ENCODE measurements around the gene ZNF304. TPM values are rescaled to one million over a fixed set of nuclear protein-coding genes. Genes with fewer than 3 reads are reported as not detected.

Gene ZNF304
- total and polyA plus RNA-seq, 2 of the 13 experiments (the other 11 are each of a cell fraction or from before 2014, with no cell fraction given), result 3.4 to 8.0 TPM

DNA sequence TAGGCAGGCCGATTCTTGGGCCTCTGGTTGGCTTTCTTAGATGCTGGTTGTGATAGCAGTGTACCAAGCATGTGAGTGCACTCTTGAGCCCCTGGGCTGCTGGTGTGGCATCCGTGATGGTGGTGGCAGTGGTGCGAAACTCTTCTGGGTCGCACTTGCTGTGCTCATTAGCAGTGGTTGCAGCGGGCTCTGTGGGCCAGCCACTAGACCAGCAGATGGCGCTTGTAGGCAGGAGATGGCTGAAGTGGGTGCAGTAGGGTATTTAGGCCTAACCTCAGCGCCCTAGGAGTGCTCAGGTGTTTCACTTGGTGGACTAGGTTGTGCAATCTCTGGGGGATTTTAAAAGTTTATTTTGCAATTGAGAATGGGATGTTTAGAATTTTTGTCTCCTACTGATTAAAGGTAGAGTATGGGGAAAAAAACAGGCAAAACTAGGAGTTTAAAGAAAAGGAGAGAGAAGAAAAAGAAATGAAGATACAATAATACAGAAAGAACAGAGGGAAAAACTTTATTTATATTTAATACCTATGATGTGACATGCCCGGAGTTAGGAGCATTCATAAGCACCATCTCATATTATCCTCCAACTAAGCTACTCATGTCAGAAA, 55.5 kb downstream of the ZNF304 start (continued):
- TF ChIP-seq, protein P1, sequence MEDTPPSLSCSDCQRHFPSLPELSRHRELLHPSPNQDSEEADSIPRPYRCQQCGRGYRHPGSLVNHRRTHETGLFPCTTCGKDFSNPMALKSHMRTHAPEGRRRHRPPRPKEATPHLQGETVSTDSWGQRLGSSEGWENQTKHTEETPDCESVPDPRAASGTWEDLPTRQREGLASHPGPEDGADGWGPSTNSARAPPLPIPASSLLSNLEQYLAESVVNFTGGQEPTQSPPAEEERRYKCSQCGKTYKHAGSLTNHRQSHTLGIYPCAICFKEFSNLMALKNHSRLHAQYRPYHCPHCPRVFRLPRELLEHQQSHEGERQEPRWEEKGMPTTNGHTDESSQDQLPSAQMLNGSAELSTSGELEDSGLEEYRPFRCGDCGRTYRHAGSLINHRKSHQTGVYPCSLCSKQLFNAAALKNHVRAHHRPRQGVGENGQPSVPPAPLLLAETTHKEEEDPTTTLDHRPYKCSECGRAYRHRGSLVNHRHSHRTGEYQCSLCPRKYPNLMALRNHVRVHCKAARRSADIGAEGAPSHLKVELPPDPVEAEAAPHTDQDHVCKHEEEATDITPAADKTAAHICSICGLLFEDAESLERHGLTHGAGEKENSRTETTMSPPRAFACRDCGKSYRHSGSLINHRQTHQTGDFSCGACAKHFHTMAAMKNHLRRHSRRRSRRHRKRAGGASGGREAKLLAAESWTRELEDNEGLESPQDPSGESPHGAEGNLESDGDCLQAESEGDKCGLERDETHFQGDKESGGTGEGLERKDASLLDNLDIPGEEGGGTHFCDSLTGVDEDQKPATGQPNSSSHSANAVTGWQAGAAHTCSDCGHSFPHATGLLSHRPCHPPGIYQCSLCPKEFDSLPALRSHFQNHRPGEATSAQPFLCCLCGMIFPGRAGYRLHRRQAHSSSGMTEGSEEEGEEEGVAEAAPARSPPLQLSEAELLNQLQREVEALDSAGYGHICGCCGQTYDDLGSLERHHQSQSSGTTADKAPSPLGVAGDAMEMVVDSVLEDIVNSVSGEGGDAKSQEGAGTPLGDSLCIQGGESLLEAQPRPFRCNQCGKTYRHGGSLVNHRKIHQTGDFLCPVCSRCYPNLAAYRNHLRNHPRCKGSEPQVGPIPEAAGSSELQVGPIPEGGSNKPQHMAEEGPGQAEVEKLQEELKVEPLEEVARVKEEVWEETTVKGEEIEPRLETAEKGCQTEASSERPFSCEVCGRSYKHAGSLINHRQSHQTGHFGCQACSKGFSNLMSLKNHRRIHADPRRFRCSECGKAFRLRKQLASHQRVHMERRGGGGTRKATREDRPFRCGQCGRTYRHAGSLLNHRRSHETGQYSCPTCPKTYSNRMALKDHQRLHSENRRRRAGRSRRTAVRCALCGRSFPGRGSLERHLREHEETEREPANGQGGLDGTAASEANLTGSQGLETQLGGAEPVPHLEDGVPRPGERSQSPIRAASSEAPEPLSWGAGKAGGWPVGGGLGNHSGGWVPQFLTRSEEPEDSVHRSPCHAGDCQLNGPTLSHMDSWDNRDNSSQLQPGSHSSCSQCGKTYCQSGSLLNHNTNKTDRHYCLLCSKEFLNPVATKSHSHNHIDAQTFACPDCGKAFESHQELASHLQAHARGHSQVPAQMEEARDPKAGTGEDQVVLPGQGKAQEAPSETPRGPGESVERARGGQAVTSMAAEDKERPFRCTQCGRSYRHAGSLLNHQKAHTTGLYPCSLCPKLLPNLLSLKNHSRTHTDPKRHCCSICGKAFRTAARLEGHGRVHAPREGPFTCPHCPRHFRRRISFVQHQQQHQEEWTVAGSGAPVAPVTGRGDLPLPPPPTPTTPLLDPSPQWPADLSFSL (CRISPR knock-in tag; IDR thresholded peaks at IDR 0.05), result no peak
- TF ChIP-seq, protein P2, sequence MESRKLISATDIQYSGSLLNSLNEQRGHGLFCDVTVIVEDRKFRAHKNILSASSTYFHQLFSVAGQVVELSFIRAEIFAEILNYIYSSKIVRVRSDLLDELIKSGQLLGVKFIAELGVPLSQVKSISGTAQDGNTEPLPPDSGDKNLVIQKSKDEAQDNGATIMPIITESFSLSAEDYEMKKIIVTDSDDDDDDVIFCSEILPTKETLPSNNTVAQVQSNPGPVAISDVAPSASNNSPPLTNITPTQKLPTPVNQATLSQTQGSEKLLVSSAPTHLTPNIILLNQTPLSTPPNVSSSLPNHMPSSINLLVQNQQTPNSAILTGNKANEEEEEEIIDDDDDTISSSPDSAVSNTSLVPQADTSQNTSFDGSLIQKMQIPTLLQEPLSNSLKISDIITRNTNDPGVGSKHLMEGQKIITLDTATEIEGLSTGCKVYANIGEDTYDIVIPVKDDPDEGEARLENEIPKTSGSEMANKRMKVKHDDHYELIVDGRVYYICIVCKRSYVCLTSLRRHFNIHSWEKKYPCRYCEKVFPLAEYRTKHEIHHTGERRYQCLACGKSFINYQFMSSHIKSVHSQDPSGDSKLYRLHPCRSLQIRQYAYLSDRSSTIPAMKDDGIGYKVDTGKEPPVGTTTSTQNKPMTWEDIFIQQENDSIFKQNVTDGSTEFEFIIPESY (CRISPR knock-in tag; IDR thresholded peaks at IDR 0.05), result peak; percentile 41; the same call in 1 of the 2 replicates
- no peak for TF ChIP-seq ZBTB1 (CRISPR knock-in tag; IDR thresholded peaks at IDR 0.05; ENCODE audit: borderline replicate concordance)
- no peak for TF ChIP-seq IRX3 (CRISPR knock-in tag; IDR thresholded peaks at IDR 0.05; ENCODE audit: borderline replicate concordance, low read depth)
- no peak for TF ChIP-seq ZNF446 (CRISPR knock-in tag; IDR thresholded peaks at IDR 0.05)
- TF ChIP-seq NCOA5 (CRISPR knock-in tag; IDR thresholded peaks at IDR 0.05), result no peak
- TF ChIP-seq TMF1 (CRISPR knock-in tag; IDR thresholded peaks at IDR 0.05; ENCODE audit: low read depth), result no peak
- TF ChIP-seq, protein P3, sequence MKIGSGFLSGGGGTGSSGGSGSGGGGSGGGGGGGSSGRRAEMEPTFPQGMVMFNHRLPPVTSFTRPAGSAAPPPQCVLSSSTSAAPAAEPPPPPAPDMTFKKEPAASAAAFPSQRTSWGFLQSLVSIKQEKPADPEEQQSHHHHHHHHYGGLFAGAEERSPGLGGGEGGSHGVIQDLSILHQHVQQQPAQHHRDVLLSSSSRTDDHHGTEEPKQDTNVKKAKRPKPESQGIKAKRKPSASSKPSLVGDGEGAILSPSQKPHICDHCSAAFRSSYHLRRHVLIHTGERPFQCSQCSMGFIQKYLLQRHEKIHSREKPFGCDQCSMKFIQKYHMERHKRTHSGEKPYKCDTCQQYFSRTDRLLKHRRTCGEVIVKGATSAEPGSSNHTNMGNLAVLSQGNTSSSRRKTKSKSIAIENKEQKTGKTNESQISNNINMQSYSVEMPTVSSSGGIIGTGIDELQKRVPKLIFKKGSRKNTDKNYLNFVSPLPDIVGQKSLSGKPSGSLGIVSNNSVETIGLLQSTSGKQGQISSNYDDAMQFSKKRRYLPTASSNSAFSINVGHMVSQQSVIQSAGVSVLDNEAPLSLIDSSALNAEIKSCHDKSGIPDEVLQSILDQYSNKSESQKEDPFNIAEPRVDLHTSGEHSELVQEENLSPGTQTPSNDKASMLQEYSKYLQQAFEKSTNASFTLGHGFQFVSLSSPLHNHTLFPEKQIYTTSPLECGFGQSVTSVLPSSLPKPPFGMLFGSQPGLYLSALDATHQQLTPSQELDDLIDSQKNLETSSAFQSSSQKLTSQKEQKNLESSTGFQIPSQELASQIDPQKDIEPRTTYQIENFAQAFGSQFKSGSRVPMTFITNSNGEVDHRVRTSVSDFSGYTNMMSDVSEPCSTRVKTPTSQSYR (CRISPR knock-in tag; IDR thresholded peaks at IDR 0.05; ENCODE audit: borderline replicate concordance), result no peak
- TF ChIP-seq MAFG (CRISPR knock-in tag; IDR thresholded peaks at IDR 0.05), result no peak
- TF ChIP-seq FOXP1 (IDR thresholded peaks at IDR 0.05), result no peak
- TF ChIP-seq FOXP1 (CRISPR knock-in tag; IDR thresholded peaks at IDR 0.05), result no peak
- no peak for TF ChIP-seq PHB2 (IDR thresholded peaks at IDR 0.05; ENCODE audit: partially characterized antibody)
- 0 out of 2 replicates have a peak, but pooled peaks have one; percentile 24 for TF ChIP-seq CCDC6 (CRISPR knock-in tag; IDR thresholded peaks at IDR 0.05)
- no peak for TF ChIP-seq KDM6A (CRISPR knock-in tag; IDR thresholded peaks at IDR 0.05; ENCODE audit: low read depth)
- no peak for TF ChIP-seq TEAD2 (CRISPR knock-in tag; IDR thresholded peaks at IDR 0.05)
- no peak for TF ChIP-seq ZNF563 (CRISPR knock-in tag; IDR thresholded peaks at IDR 0.05)
- TF ChIP-seq, protein P4, sequence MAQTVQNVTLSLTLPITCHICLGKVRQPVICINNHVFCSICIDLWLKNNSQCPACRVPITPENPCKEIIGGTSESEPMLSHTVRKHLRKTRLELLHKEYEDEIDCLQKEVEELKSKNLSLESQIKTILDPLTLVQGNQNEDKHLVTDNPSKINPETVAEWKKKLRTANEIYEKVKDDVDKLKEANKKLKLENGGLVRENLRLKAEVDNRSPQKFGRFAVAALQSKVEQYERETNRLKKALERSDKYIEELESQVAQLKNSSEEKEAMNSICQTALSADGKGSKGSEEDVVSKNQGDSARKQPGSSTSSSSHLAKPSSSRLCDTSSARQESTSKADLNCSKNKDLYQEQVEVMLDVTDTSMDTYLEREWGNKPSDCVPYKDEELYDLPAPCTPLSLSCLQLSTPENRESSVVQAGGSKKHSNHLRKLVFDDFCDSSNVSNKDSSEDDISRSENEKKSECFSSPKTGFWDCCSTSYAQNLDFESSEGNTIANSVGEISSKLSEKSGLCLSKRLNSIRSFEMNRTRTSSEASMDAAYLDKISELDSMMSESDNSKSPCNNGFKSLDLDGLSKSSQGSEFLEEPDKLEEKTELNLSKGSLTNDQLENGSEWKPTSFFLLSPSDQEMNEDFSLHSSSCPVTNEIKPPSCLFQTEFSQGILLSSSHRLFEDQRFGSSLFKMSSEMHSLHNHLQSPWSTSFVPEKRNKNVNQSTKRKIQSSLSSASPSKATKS (CRISPR knock-in tag; IDR thresholded peaks at IDR 0.05), result no peak

All from HepG2 (cell line).